Activated T-helper 9 cell treated with anti-CD3 and anti-CD28 coated beads, Interleukin-2, amount 50 U/mL, for 16 hours (primary cell): ENCODE data around the gene FGD2.
"Not testable (repeated sequence)": the region's sequence is repeated elsewhere in the genome, so short reads cannot be mapped to it uniquely, and the experiment has no call there.

Source experiments
- DNase-seq: peaks from one replicate; pipeline ENCODE4 v3.0.0-alpha.2; 2020; ENCODE audit warnings: low read depth

Gene FGD2

DNA sequence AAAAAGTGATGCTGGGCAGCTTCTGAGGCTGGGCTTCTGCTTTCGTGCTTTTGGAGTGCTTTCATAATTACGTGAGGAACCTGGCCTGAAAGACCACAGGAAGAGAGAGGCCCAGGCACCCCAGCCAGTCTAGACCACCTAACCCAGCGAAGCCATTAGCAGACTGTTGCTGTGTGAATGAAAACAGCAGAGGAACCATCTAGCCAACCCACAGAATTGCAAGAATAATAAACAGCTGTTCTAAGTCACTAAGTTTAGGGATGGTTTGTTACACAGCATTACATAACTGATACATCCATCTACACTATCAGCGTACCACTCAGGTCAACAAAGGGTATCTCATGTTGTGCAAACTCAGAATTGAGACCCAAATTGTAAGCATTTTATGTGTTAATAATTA, 34.5 kb downstream of the FGD2 start:
- DNase-seq: no peak

DNA sequence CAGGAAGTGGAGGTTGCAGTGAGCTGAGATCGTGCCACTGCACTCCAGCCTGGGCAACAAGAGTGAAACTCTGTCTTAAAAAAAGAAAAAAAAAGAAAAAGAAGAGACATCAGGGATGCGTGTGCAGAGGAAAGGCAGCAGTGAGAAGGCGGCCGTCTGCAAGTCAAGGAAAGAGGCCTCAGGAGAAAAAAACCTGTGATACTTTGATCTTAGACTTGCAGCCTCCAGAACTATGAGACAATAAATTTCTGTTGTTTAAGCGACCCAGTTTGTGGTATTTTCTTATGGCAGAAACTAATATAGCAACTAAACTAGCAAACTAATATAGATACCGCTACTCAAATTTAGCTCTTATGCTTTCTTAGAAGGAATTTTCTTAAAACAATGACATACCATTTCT, 36.1 kb downstream of the FGD2 start:
- no peak for DNase-seq

DNA sequence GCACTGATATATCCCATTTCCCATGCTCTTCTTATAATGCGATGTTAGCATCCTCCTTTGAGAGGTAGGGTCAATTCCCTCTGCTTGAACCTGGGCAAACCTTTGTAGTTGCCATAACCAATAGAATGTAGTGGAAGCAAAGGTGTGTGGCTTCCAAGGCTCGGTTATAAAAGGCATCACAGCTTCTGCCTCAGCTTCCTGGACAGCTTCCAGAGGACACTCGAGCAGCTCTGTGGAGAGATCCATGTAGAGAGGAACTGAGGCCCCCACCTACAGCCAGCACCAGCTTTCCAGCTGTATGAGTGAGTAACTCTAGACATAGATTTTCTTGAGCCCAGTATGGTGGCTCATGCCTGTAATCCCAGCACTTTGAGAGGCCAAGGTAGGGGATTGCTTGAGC, 36.7 kb downstream of the FGD2 start:
- no peak for DNase-seq

DNA sequence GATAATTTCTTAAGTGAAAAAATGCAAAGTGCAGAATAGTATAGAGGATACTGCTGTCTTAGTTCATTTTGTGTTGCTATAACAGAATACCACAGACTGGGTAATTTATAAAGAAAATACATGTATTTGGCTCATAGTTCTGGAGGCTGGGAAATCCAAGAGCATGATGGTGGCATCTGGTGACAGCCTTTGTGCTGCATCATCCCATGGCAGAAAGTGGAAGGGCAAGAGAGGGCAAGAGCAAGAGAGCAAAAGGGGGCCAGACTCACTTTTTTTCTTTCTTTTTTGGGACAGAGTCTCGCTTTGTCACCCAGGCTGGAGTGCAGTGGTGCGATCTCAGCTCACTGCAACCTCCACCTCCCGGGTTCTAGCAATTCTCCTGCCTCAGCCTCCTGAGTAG, 37.6 kb downstream of the FGD2 start:
- not testable (repeated sequence) for DNase-seq

DNA sequence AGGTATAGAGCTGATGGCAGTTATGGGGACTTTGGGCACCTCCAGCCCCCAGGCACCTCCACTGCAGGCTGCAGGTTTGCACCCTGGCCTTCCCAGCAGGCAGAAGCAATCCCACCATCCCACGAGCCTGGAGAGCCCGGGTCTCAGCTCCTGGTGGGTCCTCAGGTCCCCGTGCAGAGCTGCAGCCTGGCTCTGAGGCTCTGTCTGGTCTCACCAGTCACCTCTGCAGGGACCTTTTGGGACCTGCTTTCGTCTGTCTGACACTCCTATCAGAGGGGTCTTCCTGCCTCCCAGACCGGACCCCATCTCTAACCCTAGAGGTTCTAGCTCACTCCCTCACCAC, 41.9 kb downstream of the FGD2 start:
- no peak for DNase-seq

DNA sequence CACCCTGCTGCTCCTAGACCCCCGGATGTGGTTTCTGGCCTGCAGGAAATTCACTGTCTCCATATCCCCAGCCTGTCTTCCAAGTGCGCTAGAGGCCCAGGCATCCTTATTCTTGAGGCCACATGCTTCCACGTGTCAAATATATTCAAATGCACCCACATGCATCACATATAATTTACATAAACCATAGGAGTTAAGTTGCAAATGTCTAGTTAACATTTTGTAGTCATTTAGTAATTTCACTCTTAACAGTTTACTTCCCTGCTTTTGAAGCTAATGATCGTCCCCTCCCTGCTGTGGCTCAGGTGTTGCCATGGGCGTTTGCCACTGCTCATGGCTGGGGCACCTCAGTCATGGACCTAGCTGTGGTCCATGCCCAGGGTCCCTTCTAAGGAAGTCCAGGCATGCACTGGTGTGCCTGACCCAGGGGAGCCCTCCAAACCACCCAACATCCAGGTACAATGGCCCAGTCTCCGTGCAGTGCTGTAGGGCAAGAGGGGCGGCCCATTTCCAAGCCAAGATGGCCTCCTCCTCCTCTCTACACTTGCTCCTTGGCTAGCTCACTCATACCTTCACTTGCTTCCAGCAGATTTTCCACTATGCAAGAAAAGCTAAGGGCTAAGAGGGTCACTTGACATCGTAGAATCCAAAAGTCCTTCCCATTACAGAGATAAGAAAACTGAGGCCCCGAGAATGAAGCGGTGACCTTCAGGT, 42.4 kb downstream of the FGD2 start:
- DNase-seq: no peak

DNA sequence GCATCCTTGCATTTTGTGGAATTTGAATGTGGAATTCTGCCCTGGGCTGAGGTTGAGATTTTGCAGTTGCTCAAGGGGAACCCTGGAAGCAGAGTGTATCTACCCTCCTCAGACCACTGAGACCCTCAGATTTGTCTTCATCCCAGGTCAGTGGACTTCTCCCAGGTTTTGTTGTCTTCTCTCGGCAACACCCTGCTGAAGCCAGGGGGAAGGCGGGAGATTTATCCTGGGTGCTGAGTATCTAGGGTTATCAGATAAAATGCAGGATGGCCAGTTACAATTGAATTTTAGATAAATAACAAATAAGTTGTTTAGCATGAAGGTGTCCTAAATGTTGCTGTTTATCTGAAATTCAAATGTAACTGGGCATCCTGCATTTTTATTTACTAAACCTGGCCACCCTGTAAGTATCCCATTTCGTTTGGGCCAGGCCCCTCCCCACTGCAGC, 43.0 kb downstream of the FGD2 start:
- DNase-seq: no peak

DNA sequence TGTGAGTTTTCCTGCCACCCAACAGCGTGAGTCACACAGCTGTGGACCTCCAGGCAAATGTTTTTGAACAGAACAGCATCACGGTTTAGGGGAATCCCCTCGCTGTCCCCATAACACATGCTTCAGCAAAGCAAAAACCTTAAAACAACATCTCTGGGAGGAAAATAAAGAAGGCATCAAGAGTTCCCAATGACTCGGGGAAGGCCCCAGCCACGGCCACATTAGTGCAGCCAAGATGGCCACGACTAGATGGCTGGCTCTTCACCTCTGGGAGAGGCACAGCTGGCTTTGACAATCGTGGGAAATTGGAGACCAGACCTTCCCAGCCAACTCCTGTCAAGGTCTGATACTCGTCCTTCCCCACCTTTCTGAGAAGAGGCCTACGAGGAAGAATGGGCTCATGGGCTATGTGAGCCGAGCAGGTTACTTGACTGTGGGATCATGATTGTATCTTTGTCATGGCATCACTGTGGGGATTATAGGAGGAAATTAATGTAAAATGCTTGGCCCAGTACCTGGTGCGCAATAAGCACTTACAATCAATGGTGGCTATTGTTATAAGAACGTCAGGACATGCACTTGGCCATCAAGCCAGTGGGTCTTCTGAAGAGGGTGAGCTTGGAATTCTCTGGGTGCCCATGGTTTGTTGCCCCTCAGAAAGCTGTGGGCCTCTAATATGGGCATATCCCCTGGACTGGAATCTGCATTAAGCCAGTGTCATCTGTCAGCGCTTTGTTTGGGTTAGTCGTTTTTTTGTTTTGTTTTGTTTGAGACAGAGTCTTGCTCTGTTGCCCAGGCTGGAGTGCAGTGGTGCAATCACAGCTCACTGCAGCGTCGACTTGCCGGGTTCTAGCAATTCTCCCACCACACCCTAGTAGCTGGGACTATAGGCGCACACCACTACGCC, 43.6 kb downstream of the FGD2 start:
- peak; percentile 69 for DNase-seq

DNA sequence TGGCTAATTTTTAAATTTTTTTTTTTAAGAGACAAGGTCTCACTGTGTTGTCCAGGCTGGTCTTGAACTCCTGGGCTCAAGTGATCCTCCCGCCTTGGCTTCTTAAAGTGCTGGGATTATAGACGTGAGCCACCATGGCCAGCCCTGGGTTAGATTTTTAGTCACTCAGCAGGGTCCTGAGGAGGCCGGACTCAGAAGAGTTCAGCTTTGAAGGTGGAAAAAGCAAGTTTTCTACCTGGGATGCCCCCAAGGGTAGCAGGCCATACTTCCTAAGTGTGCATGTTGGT, 44.2 kb downstream of the FGD2 start:
- no peak for DNase-seq

DNA sequence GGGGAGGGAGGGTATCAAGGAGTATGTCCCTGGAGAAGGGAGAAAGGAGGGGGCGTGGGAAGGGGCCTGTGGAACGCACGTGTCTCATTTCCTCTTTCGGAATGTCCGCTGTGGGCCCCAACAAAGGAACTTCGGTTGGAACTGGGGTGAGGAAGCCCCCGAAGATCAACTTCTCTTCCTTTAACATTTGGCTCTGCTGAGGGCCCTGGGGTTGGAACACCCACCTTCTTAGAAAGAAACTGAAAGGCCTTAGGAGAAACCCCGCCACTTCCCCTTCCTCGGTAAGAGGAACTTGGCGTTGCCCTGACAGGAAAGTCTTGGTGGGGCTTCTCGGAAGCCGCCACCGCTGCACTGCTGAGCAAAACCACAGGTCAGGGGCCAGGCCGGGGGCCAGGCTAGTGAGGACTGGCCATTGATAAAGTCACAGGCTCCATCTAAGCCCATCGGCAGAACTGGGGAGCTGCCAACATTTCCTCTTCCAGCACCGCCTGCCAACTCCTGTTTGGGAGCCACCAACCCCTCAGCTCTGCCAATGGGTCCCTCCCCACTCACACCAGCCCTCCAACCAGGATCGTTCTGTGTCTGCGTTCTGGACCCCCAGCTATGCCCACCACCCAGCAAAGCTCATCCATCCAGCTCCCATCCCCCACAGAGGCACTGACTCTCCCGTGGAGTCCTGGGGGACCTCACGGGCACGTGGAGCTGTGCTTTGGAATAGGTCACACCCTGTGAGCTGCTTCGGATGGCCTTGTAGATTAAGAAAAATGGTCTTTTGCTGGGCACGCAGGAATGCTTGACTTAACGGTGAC, 44.8 kb downstream of the FGD2 start:
- peak; percentile 54 for DNase-seq

DNA sequence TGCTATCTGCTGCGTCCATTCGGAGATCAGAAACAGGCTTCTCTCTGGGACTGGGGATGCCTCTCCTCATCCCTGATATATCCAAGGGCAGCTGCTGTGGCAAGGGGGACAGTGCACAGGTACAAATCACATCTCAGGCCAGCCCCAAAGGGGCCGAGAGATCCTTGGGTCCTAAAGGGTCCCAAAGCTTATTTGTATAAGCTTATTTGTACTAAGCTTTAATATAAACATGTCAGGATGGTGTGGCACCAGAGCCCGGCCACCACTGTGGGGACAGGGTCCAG, 45.3 kb downstream of the FGD2 start:
- no peak for DNase-seq

DNA sequence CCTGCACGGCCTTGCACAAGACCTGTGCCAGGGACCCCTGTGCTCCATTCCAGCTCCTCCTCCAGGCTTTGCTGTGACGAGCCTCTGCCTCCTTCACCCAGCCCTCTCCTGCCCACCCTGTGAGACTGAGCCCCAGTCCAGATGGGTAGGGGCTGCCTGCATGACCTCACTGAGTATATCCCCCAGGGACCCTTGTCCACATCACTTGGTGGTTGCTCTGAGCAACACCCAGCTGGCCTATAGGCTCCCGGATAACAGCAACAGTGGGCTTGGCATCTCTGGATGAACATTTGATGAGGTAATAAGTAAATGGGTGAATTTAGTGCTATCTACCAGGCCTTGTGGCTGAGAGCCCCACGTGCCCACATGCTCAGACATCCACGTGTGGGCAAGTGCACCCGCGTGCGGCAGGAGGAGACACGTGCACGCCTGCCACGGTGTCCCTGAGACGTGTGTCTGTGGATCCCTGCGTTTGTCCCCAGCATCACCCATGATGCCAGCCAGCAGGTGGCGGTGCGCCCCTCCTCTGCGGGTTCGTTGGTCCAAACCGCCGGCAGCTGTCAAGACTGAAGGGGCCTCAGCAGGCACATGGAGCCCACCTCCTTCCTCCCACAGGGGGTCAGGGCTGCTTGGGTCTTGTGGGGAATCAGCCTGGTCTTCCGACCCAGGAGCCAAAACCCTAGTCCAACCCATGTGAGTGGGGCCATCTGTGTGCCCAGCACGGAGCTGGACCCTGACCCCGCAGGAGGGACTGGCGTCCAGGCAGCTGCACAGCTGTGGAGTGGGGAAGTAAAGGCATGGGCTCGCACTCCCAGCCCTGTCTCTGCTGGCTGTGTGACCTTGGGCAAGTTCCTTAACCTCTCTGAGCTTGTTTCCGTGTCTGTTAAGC, 45.9 kb downstream of the FGD2 start:
- peak; percentile 79 for DNase-seq

DNA sequence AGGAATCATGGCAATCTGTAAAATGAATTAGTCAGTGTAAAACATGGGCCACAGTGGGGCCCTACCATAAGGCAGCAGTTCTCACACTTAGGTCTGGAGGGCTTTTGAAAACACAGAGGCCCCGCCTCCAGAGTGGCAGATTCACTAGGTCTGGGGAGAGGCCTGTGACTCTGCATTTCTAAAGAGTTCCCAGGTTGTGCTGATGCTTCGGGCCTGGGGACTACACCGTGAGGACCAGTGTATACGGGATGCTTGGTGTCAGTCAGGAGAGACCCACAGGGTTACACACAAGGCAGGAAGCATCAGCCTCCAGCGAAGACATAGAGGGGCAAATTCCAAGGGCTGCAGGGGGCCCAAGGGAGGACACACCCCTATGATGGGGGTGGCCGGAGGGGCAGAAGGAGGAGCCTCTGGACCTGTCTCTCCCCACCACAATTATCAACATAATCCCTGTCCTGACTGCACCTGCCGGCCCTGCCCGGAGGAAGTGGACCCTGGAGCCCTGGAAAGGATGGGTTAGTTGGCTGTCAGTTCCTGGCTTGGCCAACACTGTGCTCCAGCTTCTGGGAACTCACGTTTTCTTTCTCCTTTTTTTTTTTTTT, 46.7 kb downstream of the FGD2 start:
- no peak for DNase-seq

DNA sequence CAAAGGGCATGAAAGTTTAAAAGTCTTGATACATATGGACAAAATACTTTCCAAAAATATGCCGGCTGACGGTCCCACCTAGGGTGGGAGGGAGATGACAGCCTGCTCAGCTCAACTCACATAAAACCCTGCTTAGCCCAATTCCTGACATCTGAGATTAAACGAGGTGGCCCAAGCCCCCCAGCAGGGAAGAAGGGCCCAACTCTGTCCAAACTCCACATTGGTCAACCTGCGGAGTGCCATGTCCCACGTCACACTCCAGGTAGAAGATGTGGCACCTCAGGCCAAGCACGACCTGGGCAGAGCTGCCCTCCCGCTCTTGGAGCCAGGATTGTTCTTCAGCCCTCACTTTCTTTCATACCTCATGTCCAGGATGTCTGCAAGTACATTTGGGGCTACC, 48.2 kb downstream of the FGD2 start:
- no peak for DNase-seq

DNA sequence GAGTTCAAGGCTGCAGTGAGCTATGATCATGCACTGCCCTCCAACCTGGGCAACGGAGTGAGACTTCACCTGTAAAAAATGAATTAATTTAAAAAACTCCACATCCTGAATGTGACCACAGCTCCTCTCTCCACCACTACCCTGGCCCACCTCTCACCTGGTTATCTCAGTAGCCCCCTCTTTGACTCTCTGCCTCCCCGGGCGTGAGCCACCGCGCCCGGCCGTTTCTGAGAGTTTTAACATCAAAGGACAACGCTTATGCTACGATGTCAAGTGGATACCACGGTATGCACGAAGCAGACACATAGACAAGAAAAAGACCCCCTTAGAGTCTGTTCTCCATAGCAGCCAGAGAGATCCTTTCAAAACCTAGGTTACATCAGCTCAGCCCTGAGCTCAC, 48.7 kb downstream of the FGD2 start:
- DNase-seq: no peak

DNA sequence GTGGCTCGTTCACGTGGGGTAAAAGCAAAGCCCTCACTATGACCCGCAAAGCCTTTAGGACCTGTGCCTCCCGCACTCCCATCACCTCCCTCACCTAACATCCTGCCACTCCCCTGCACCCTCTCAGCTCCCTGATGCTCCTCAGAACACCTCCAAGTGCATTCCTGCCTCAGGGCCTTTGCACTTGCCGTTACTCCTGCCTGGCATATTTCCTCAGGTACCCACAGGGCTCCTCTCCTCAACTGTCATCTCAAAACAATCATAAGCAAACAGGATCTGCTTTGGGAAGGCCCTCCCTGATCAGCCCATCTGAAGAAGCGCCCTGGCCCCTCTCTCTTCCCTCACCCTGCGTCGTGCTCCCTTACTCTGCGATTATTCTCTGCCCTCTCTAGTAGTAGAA, 49.1 kb downstream of the FGD2 start:
- no peak for DNase-seq

DNA sequence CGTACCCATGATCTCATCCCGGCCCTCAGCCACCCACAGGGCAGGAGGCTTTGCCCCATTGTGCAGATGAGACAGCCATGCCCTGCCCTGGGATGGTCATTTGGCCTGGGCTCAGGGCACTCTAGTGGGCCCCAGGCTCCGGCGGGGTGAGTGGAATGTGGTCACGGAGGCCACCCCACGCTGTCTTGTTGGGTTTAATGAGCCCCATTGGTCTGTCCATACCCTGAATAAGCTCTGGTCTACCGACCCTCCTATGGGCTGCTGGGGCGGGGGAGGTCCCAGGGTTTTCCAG, 50.6 kb downstream of the FGD2 start:
- no peak for DNase-seq

DNA sequence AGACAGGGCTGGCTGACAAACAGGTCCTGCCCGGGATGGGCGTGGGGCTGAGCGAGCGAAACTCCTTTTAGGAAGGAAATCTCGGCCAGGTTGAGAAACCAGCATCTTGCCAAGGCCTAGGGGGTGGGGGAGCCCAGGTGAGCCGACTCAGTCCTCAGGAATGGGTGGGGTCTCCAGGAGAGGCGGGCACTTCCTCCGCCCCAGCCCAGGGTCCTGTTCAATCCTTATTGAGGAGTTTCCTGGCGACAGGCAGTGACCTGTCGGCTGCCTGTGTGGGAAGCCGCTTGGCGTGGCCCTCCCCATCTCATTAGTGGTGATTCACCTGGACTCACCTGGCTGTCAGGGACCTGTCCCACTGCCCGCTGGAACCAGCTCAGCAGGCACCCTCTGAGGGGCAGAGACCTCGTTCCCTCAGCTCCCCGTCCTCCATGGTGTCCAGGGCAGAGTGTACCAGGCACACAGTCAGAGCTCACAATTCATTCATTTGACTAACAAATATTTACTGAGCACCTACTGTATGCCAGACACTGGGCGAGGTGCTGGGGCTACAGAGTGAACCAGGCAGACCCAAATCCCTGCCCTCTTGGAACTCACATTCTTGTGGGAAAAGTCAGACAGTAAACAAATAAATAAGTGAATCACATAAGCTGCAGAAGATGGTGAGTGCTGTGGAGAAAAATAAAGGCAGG, 51.1 kb downstream of the FGD2 start:
- DNase-seq: no peak

DNA sequence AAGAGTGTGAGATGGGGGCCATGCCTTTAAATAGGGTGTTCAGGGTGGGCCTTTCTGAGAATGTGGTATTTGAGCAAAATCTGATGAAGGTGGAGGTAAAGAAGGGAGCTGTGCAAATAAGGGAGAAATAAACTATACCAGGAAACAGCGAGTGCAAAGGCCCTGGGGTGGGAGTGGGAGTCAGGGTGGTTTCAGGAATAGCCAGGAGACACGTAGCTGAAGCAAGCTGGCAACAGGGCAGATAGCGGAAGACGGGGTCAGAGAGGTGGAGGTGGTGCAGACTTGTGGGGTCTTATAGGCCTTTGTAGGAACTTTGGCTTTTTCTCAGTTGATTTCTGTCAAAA, 51.6 kb downstream of the FGD2 start:
- no peak for DNase-seq

DNA sequence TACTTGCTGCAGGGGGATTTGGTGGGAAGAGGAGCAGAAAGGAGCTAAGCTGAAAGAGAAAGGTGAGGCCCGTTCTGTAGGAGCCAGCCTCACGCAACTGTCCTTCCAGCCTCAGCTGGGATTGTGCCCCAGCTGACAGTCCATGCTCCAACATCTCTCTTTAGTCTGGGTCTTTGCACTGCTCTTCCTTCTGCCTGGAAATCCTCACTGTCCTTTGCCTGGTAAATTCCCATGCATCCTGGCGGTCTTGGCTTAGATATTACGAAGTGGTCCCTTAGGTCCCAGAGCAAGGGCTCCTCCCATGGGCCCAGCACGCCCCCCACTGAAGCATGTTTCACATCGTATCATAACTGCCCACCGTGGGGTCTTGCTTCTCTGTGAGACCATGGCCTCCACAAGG, 52.2 kb downstream of the FGD2 start:
- DNase-seq: no peak

DNA sequence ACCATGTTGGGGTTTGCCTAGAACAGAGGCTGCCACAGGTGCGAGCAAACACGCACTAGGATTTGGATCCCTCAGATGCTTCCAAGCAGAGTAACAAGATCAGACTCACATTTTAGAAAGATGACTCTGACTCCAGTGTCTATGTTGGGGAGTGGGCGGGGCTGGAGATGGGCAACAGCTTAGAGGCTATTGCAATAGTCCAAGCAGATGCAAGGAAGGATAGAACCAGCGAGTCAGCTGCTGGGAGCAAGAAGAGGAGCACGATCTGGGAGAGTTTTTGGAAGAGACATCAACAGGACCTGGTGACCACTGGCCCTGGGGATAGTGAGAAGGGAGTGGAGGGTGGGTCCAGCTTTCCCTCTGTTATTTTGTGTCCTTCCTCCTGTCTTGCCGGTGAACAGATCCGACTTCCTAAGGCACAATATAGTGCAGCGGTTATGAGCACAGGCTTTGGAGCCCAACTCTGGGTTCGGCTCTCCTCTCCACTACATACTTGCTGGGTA, 52.7 kb downstream of the FGD2 start:
- DNase-seq: no peak
